HG03025 (cell line): ENCODE results near the gene SLPI.

Experiments
- ATAC-seq: cut with Tn5 transposase; IDR thresholded peaks from one replicate; pipeline ENCODE4 v1.9.1; 2021; ENCODE audit warnings: mild to moderate bottlenecking, moderate library complexity; ENCODE audit not compliant: unreplicated experiment, low FRiP score

SLPI gene

DNA sequence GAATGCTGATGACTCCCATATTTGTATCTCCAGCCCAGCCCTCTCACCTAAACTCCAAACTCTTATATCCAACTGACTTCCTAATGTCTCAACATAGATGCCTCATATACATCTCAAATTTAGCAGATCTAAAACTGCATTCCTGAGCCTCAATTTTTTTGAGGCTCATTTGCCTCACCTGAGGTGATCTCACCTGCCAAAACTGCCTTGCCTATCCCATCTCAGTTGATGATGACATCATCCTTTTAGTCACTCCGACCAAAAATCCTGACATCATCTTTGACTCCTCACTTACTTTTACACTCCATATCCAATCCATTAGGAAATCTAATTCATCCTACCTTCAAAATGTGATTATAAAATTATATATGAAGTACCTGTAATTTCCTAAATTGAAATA lies 25.6 kb upstream of the SLPI start:
- ATAC-seq = no peak

DNA sequence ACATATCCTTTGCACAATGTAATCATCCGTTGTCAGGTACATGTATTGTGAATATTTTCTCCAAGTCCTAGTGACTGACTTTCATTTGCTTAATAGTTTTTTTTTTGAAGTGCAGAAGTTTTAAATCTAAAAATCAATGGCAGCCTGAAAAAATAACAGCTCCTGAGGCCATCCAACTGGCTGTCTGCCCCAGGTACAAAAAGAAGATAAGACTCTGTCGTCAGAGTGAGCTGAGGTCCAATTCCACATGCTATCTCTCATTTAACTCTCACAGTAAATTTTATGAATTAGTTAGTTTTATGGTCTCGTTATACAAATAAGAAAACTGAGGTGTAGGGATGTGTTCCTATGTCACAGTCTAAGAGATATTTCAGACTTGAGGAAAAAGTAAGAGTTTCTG lies 21.0 kb upstream of the SLPI start:
- no peak for ATAC-seq

DNA sequence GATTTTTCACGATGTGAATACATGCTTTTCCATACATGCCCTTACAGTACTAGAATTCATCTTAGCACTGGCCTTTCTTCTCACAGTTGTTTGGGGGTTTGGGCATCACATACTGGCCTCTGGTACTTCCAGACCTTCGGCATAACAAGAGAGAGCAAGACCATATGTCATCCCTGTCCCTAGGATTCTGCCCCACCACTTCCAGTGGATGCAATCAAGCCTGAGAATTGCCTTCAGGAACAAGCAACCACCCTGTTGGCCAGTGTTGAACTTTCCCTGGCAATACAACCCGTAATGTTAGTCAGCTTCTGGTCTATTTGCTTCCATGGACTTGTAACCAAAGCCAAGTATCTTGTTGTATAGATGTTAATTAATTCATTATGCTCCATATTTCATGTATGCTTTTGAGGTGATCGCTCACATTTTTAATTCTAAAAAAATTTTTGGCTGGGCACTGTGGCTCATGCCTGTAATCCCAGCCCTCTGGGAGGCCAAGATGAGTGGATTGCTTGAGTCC lies 15.4 kb upstream of the SLPI start:
- no peak for ATAC-seq

GRCh38 chr20:45269056-45269455 lies 14.7 kb upstream of the SLPI start:
- no peak for ATAC-seq

- no peak for ATAC-seq
These were observed 14.2 kb upstream of the SLPI start for GRCh38 chr20:45268531-45268930.

DNA sequence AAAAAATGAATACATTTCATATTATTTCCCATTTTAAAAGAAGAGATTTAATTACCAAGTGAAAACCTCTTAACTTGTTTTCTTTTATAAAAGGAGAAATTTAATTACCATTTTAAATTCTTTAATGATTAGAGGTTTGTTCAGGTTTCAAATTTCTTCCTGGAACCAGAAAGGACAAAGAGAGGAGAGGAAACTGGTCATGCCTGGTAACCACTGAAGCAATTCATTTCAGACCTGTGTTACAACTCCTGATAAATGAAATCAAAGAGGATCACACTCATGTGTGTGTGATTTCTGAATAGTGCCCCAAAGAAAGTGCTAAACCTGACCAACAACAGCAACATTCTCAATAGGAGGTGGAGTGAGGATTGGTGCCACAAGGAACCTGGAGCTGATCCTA lies 12.6 kb upstream of the SLPI start:
- no peak for ATAC-seq

DNA sequence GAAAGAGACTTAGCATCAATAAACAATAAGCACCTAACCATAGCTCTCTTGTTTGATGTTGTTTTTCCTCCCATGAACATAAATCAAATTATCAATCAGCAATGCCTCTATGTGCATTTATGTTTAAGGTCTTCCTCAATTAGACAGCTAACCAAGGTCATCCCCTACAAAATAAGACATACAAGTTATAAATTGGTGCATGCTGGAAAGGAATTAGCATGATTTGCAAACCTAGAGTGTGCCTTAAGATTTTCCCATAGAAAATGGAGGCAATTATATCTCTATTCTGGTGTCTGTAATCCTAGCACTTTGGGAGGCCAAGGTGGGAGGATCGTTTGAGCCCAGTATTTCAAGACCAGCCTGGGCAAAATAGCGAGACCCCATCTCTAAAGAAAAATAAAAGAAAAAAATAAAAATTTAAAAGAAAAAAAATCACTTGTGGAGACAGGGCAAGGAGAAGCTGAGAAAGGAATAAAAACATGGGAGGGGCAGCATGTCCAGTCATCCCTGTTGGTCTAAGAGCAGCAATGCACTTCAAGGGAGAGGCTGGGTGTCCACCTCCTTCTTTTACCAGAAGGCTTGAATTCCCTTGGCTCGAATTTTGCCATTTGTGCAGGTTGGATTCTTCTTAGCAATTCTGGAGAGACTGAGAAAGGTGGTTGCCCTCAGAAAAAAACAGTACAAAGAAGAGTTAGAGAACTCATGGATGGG lies 9.3 kb upstream of the SLPI start:
- no peak for ATAC-seq

- no peak for ATAC-seq
These were observed 4.3 kb upstream of the SLPI start for GRCh38 chr20:45258664-45259063.

DNA sequence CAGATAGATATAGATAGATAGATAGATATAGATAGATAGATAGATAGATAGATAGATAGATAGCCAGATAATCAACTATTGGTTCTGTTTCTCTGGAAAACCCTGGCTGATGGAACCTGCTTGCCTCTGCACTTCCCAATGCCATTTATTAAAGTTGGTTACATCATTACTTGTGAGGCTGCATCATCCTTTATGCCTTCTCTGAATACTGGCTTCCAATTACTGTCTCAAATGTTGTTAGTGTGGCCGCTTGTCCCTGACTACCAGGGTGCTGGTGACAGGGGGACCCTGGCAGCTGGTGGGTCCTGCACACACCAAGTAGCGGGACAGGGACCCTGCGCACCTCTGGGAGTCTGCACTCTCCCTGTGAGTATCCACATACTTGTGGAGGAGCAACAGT lies 3.9 kb upstream of the SLPI start:
- ATAC-seq = no peak

DNA sequence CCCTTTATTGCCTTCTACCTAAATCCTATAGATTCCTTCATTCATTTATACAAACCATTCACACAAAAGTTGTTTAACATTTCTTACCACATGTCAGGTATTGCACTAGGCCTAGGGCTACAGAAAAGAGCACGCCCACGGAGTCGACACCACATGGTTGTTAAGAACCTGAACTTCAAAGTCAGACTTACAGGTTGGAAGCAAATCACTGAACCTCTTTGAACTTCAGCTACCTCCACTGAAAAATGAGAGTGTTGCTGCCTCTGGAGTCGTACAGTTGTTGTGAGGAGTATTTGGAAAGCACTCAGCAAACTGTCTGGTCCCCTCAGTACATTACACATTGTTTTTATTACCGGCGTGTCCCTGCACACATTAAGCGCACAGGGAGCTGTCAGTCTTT lies 3.3 kb upstream of the SLPI start:
- no peak for ATAC-seq

DNA sequence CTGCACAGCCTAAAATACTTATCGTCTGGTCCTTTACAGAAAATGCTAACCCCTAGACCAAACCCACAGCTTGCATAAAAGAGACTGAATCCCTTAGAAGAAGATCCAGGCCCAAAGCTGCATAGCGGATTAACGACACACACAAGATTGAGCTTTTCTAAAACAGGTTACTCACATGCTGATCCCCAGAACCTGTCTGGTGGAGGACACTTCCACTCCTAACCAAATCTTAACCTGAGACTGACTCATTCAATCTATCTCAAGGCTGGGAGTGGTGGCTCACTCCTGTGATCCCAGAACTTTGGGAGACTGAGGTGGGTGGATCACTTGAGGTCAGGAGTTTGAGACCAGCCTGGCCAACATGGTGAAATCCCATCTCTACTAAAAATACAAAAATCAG lies 2.8 kb upstream of the SLPI start:
- no peak for ATAC-seq

DNA sequence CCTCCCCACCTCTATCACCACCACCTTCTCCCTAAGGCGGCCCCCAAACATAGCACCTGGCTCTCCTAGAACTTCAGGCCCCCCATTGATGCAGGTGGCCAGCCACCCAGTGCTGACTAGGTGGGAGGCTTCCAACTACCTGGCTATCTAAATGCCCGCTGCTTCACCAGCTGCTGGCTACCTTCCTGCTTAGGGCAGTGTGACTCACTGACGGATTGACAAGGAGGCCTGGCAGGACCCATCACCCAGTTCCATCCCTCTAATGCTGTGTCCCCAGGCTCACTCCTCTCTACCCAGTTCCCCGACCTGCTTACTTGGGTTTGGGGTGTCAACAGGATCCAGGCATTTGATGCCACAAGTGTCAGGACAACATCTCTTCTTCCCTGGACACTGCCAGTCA lies 1.1 kb downstream of the SLPI start:
- ATAC-seq = no peak

- ATAC-seq = no peak
These were observed 2.3 kb downstream of the SLPI start for GRCh38 chr20:45251884-45252560.

DNA sequence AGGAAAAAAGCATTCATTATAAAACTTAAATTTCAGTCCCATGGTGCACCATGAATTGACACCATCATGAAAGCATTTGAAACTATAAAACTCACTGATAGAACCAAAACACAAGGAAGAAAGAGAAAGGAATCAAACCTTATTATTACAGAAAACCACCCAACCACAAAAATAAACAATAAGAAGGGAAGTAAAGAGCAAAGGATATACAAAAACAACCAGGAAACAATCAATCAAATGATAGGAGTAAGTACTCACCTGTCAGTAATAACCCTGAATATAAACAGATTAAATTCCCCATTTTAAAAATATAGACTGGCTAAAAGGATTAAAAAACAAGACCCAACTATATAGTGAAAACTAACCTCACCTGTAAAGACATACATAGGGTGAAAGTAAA lies 5.8 kb downstream of the SLPI start:
- no peak for ATAC-seq

DNA sequence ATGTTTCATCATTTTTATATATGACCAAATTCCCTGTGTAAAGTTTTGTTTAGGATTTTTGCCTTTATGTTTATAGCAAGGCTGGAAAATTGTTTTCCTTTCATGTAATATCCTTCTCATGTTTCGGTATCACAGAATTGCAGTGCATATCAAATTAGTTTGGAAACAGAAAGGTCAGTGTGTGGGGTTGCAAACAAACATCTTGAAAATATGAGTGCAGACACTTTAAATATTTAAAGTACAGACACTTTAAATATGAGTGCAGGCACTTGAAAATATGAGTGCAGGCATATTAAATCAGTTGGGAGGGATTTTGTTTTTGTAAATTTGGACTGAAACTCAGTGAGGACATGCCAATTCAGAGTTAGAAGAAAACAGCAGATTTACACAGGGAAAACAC lies 6.5 kb downstream of the SLPI start:
- ATAC-seq = no peak

DNA sequence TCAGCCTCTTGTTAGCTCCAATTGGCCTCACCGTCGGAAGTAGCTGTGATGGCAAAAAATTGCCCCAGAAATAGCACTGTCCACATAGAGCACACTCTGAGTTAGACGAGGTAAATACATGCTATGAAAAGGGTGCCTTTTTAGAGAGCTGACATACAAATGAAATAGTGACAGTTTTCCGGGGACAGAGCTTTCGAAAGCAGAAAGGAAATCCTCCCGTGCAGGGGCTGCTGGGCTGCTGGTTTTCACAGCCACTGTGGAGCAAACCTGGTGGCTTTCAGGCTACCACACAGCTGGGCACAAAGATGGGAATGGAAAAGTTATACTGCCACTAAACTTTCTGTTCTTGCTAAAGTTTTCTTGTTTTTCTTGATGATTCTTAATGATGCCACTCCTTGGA lies 8.3 kb downstream of the SLPI start:
- no peak for ATAC-seq

- ATAC-seq = no peak
These were observed 16.2 kb downstream of the SLPI start for GRCh38 chr20:45238139-45238538.

- no peak for ATAC-seq
These were observed 18.4 kb downstream of the SLPI start for GRCh38 chr20:45235995-45236394.

GRCh38 chr20:45230631-45231030 lies 23.7 kb downstream of the SLPI start:
- no peak for ATAC-seq

DNA sequence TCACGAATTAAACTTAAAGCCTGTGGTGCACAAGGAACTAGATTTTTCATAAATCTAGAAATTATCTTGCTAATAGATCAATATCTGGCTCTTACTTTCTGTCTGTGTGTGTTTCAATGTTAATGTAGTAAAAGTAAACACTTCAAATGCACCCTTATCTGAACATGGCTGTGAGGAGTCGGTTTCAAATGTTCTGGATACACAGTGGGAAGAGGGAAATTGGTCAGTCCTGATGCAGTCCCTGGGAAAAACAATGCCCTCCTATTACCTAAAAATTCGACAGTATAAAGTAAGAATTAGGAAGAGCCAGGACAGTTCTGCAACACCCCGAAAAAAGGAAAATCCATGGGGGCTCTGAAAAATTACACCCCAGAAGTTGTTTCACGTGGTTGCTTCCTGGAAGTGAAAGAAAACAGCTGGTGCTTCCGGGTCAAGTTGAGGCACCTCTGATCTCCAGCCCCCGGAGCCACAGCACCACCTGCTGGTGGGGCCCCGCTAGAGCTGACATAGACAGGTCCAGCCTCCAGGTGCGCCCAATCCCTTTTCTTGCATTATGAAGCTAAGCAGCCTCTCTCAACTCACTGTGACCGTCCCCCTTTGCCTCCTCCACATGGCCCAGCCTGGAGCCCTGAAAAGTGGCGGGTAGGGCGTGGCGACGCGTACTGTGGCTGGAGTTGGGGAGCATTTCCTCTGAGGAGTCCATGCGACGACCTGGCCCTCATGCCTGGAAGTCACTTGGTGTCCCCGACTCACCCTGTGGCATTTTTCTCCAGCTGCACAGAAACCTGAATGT lies 24.9 kb downstream of the SLPI start:
- no peak for ATAC-seq

GRCh38 chr20:45226287-45226686 lies 28.1 kb downstream of the SLPI start:
- ATAC-seq = no peak
